Ishikawa (cell line): ENCODE measurements around the gene PCMT1.

Experiments used
- CEBPB ChIP-seq: IDR thresholded peaks from 2 replicates; pipeline ENCODE4 v1.6.1; 2012
- CREB1 ChIP-seq: IDR thresholded peaks from 2 replicates; pipeline ENCODE4 v1.6.1; 2012; ENCODE audit warnings: low read depth
- EGR1 ChIP-seq: IDR thresholded peaks from 2 replicates; pipeline ENCODE4 v1.6.1; 2012
- EP300 ChIP-seq: IDR thresholded peaks from 2 replicates; pipeline ENCODE4 v1.6.1; 2012; ENCODE audit warnings: borderline replicate concordance
- FOXM1 ChIP-seq: IDR thresholded peaks from 2 replicates; pipeline ENCODE4 v1.6.1; 2012; ENCODE audit warnings: low read depth, borderline replicate concordance
- MAX ChIP-seq: IDR thresholded peaks from 2 replicates; pipeline ENCODE4 v1.6.1; 2012
- NFIC ChIP-seq: IDR thresholded peaks from 2 replicates; pipeline ENCODE4 v1.6.1; 2012
- RAD21 ChIP-seq: IDR thresholded peaks from 2 replicates; pipeline ENCODE4 v1.6.1; 2012; ENCODE audit warnings: low read depth
- REST ChIP-seq: IDR thresholded peaks from 2 replicates; pipeline ENCODE4 v1.6.1; 2012; ENCODE audit warnings: low read depth, mild to moderate bottlenecking
- TAF1 ChIP-seq: IDR thresholded peaks from 2 replicates; pipeline ENCODE4 v1.6.1; 2012; ENCODE audit warnings: low read depth, mild to moderate bottlenecking
- TCF12 ChIP-seq: IDR thresholded peaks from 2 replicates; pipeline ENCODE4 v1.6.1; 2012; ENCODE audit warnings: low read depth
- TEAD4 ChIP-seq: IDR thresholded peaks from 2 replicates; pipeline ENCODE4 v1.6.1; 2012
- USF1 ChIP-seq: IDR thresholded peaks from 2 replicates; pipeline ENCODE4 v1.6.1; 2012
- YY1 ChIP-seq: IDR thresholded peaks from 2 replicates; pipeline ENCODE4 v1.6.1; 2012; ENCODE audit warnings: low read depth
- ZBTB7A ChIP-seq: IDR thresholded peaks from 2 replicates; pipeline ENCODE4 v1.6.1; 2012; ENCODE audit warnings: low read depth

PCMT1 gene

GRCh38 chr6:149825292-149825691 lies 75.8 kb downstream of the PCMT1 start:
- TF ChIP-seq TCF12: no peak
- TF ChIP-seq TEAD4: no peak
- TF ChIP-seq EGR1: no peak
- no peak for TF ChIP-seq USF1

- TF ChIP-seq FOXM1 (no peak), TAF1 (no peak), EGR1 (no peak), TEAD4 (no peak), NFIC (no peak), USF1 (no peak), TCF12 (no peak), RAD21 (no peak), YY1 (no peak), ZBTB7A (no peak)
Measured at GRCh38 chr6:149830731-149831307, 81.3 kb downstream of the PCMT1 start.

- TF ChIP-seq USF1 (no peak), ZBTB7A (no peak), RAD21 (no peak), CREB1 (no peak), CEBPB (no peak), EP300 (no peak), NFIC (no peak), TEAD4 (no peak), YY1 (no peak), MAX (no peak), REST (no peak)
Measured at GRCh38 chr6:149831308-149831820, 81.8 kb downstream of the PCMT1 start.

GRCh38 chr6:149833651-149834050 lies 84.1 kb downstream of the PCMT1 start:
- TF ChIP-seq TAF1: no peak
- no peak for TF ChIP-seq NFIC
- TF ChIP-seq CREB1: no peak
- TF ChIP-seq FOXM1: no peak
- no peak for TF ChIP-seq REST
- TF ChIP-seq CEBPB: no peak
- TF ChIP-seq USF1: no peak
- TF ChIP-seq EGR1: no peak
- no peak for TF ChIP-seq EP300
- TF ChIP-seq YY1: no peak
- no peak for TF ChIP-seq TCF12
- no peak for TF ChIP-seq ZBTB7A
- TF ChIP-seq MAX: no peak
- TF ChIP-seq TEAD4: no peak
- TF ChIP-seq RAD21: no peak

- peak; percentile 91 for TF ChIP-seq RAD21
- TF ChIP-seq ZBTB7A: no peak
Measured at GRCh38 chr6:149834513-149835481, 85.3 kb downstream of the PCMT1 start.
